ENCODE data around the gene THOP1.
A peak's percentile ranks its signal among the peaks of the same experiment; 100 is the strongest.

THOP1 gene

DNA sequence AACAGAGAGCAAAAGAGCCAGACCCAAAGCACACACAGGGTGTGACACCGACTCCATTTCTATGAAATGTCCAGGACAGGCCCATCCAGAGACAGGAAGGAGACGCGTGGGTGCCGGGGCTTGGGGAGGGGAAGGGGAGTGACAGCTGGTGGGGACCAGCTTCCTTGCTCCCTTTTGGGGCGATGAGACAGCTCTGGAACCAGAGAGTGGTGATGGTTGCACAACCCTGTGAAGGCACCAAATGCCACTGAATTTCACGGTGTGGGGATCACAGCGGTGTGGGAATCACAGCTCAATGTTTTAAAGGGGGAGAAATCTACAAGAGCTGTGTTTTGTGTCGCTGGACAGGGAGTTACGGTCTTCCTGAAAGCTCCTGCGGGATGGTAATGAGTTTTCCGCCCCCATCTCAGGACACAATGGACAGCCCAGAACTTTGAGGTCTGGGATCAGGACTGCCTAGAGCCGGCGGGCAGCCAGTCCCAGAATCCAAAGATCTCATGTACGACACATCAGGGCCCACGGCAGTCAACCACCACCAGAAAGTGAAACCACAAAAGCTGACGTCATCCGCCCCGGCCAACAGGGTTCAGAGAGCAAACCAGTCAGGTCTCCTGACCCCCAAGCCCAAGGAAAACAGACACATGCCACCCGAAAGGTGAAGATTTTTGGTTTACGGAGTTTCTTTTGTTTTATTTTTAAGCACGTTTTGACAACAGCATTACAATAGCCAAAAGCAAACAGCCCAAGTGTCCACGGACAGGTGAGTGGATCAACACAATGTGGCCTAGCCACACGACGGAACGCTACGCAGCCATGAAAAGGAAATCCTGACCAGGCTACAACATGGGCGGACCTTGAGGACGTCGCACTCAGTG is 9.5 kb upstream of the THOP1 start:
- TF ChIP-seq, protein P1, sequence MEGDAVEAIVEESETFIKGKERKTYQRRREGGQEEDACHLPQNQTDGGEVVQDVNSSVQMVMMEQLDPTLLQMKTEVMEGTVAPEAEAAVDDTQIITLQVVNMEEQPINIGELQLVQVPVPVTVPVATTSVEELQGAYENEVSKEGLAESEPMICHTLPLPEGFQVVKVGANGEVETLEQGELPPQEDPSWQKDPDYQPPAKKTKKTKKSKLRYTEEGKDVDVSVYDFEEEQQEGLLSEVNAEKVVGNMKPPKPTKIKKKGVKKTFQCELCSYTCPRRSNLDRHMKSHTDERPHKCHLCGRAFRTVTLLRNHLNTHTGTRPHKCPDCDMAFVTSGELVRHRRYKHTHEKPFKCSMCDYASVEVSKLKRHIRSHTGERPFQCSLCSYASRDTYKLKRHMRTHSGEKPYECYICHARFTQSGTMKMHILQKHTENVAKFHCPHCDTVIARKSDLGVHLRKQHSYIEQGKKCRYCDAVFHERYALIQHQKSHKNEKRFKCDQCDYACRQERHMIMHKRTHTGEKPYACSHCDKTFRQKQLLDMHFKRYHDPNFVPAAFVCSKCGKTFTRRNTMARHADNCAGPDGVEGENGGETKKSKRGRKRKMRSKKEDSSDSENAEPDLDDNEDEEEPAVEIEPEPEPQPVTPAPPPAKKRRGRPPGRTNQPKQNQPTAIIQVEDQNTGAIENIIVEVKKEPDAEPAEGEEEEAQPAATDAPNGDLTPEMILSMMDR (conservative IDR thresholded peaks at IDR 0.05; ENCODE audit: low read depth, low read length), result no peak
- no peak for DNase-seq (ENCODE audit: low read depth)
- no peak overlapping the region for H3K4me3 ChIP-seq (ENCODE audit: low read length)

DNA sequence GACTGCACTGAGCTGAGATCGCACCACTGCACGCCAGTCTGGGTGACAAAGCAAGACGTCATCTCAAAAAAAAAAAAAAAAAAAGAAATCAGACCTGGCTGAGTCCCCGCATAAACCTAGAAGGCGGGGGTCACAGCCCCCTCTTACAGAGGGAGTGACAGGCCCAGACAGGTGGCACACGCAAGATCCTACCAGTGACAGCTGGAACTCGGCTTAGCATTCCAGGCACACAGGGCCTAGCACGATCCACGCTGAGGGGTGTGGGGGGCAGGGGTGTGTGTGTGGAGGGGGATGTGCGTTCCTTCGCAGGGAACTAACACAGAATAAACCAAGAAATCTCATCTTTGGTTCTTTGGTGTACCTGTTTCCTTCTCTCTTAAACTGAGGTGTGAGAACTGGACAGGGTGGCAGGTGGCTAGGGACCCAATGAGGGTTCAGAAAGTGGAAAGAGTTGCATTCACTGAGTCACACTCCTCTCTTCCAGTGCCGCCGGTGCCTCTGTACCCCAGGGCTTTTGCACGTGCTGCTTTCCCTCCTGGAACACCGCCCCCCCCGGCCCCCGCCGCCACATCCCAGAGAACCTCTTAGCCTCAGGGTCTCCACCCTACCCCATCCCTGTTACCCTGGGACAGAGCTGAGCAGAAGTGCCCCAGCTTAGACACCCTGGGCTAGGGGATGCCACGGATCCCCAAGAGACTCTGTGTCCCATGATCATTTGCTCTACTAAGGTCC is 7.2 kb upstream of the THOP1 start:
- H3K4me3 ChIP-seq (ENCODE audit: low read length), result no peak overlapping the region
- no peak for DNase-seq (ENCODE audit: low read depth)
- TF ChIP-seq, protein P1 (conservative IDR thresholded peaks at IDR 0.05; ENCODE audit: low read depth, low read length), result no peak

DNA sequence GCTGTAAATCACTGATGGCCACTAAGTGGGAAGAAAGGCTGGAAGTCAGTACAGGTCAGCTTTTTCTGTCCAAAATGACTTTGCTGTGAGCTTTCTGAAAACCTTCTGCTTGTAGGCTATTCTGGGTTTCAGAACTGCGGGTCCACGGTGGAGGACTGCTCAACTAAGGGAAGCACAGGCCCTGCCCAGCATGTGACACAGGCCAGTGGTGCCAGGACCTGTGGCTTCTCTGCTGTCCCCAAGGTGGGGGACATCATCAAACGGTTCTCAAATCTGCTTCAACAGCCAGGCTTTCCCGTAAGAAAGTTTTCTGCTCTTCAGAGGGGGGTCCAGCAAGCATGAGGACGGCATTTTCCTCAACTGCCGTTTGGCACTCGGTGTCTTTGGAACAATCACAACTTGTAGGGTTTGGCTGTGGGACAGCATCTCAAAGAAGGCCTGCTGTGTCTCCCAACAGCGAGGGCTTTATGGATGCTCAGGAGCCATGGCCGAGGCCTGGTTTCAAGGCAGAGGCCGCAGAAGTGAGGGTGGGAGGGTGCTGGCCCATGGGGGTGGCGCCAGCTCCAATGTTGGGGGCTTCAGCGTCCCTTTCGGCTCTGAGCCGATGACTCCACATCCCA is 6.1 kb upstream of the THOP1 start:
- TF ChIP-seq, protein P1 (conservative IDR thresholded peaks at IDR 0.05; ENCODE audit: low read depth, low read length), result no peak
- DNase-seq (ENCODE audit: low read depth), result no peak
- H3K4me3 ChIP-seq (ENCODE audit: low read length), result no peak overlapping the region

DNA sequence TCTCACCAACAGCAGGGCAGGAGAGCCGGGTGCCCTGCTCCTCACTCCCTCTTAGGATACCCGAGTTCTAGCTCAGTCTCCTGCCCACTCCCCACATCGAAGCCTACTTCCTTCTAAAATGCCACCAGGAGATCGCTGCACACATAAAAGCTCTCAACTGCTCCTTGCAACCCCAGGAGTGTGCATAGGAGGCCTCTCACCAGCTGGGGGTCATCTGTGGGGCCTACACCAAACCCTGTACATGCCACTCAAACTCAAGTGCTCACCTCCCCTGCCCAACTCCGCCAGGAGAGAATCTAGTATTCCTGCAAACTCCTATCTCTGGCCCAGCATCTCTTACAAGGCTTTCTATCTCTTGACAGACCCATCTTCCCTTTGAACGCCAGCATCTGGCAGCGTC is 5.0 kb upstream of the THOP1 start:
- TF ChIP-seq, protein P1 (conservative IDR thresholded peaks at IDR 0.05; ENCODE audit: low read depth, low read length), result no peak
- H3K4me3 ChIP-seq (ENCODE audit: low read length), result no peak overlapping the region
- DNase-seq (ENCODE audit: low read depth), result no peak

DNA sequence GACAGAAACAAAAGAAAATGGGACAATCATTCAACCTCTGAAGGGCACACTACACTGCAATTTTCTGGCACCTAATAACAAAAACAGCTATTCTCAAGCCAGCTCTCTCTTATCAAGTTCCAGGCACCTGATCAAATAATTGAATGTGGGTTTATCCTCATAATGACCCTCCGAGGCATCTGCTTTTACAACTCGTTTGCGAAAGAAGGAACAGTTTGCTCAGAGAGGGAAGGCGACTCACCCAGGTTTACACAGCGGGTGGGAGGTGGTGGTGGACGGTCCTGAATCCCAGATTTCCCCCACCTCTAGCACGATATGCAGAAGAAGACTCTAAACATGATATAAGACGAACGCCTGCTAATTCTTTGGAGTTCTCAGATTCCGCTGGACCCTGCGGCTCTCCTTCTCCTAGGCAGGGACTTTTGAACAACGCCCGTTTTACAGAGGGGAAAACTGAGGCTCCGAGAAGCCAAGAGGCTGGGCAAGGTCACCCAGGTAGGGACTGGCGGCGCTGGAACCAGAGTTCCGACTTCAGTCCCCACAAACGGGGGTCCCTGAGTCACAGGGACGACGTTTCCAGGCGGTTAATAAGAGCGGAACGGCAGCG is 2.9 kb upstream of the THOP1 start:
- TF ChIP-seq, protein P1 (conservative IDR thresholded peaks at IDR 0.05; ENCODE audit: low read depth, low read length), result no peak
- H3K4me3 ChIP-seq (ENCODE audit: low read length), result peak overlapping the region; percentile 99
- no peak for DNase-seq (ENCODE audit: low read depth)

DNA sequence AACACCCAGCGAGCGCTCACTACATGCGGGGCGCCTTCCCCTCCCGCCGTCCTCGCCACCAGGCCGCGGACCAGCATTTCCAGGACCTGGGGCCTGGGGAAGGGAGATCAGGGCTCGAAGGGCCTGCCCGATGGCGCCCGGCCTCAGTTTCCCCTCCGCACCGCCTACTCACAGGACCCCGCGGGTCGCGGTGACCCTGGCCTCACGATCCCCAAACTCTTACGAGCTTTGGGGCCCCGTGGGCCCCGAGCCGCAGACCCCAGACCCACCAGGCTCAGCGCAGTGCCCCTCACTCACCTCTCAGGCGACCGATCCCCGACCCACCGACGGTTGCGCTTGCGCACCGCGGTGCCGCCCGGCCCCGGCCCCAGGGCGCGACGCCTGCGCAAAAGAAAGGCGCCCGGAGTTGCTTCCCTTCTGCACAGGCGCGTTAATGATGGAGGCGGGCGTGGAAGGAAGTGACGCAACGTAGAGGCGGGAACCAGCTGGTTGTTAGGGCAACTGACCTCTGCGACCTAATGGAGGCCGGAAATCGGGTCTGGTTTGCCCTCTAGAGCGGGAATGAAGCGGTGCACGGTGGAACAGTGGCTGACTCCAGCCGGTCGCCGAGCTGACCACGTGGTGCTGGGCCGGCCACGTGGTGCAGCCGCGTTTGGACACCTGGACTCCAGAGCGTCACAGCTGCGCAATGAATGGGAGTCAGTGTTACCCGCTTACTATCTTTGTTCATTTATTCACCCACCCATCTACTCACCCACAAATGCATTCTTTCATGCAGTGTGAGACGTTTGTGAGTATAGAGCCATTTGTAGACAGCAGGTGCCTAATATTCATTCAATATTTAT is 2.1 kb upstream of the THOP1 start, which contains the start of gene SGTA:
Gene SGTA (minus strand): TSS at position 338 of the 845 bp plus-strand sequence. CDS start 14,205 bp downstream, outside the sequence.
- H3K4me3 ChIP-seq (ENCODE audit: low read length), result peak within 1 kb of the TSS; percentile 99
- TF ChIP-seq, protein P1 (conservative IDR thresholded peaks at IDR 0.05; ENCODE audit: low read depth, low read length), result peak; percentile 45
- peak; percentile 98 for DNase-seq (ENCODE audit: low read depth)
